ENCODE data around the gene F2. TPM values are rescaled to one million over a fixed set of nuclear protein-coding genes. Genes with fewer than 3 reads are reported as not detected.
A peak's percentile ranks its signal among the peaks of the same experiment; 100 is the strongest.

F2 gene
- polyA plus RNA-seq, 4 donors = 0.09 to 2.3 TPM; not detected in 2

- DNase-seq (peak; percentile 3 to 17), FAIRE-seq (no peak)
These were observed 59.4 kb downstream of the F2 start for GRCh38 chr11:46778416-46778815.

More at GRCh38 chr11:46778416-46778815, 59.4 kb downstream of the F2 start:
- Histone ChIP-seq H3K9me3 (ENCODE audit: control insufficient read depth in 2 of 2, insufficient read depth in 1 of 2, low read depth in 1 of 2, low read length in 1 of 2) (no peaks in the 10 kb centered on the region), H3K27ac (ENCODE audit: low read depth in 1 of 3, low read length in 2 of 3) (no peak overlapping the region), H3K4me1 (ENCODE audit: control insufficient read depth in 3 of 3, insufficient read depth in 2 of 3, low read depth in 1 of 3, low read length in 2 of 3) (no peaks in the 10 kb centered on the region), H3K4me3 (ENCODE audit: low read depth in 1 of 3, low read length in 3 of 3) (no peak overlapping the region), H3K36me3 (ENCODE audit: control insufficient read depth in 3 of 3, insufficient read depth in 2 of 3, low read depth in 1 of 3, low read length in 3 of 3) (peaks cover 7 to 31% (median 12%) of the 10 kb centered on the region in 3 donors), H3K27me3 (ENCODE audit: control insufficient read depth in 3 of 3, insufficient read depth in 3 of 3, low read length in 3 of 3) (no peaks in the 10 kb centered on the region)
- WGBS, 3 donors = 96 to 98% (median 98%) methylated on average over 4 of the region's 4 CpGs

Other genes with a start within 250 kb of the F2 start
- 10 to 100 TPM in 2 of 4 donors, 1 to 10 TPM in 2; 7.8 to 22.2 (median 12.6) TPM for gene AMBRA1, start 125.2 kb upstream of the F2 start, polyA plus RNA-seq
- gene HARBI1, start 102.0 kb upstream of the F2 start, polyA plus RNA-seq = 1 to 10 TPM; 3.0 to 4.8 (median 3.3) TPM
- gene ATG13, start 101.7 kb upstream of the F2 start, polyA plus RNA-seq = 10 to 100 TPM; 35.7 to 55.3 (median 37.4) TPM
- gene ARHGAP1, start 18.6 kb upstream of the F2 start, polyA plus RNA-seq = 10 to 100 TPM; 18.6 to 49.0 (median 26.0) TPM
- gene ZNF408, start 18.2 kb upstream of the F2 start, polyA plus RNA-seq = 10 to 100 TPM in 3 of 4 donors, 1 to 10 TPM in 1; 8.7 to 11.6 (median 11.5) TPM
- 10 to 100 TPM in 2 of 4 donors, 1 to 10 TPM in 2; 6.2 to 46.6 (median 17.8) TPM for gene CKAP5, start 127.1 kb downstream of the F2 start, polyA plus RNA-seq
- 10 to 100 TPM in 3 of 4 donors, 1 to 10 TPM in 1; 2.2 to 15.2 (median 12.6) TPM for gene LRP4, start 199.3 kb downstream of the F2 start, polyA plus RNA-seq
- gene CSTPP1, start 217.5 kb downstream of the F2 start, polyA plus RNA-seq = 10 to 100 TPM; 15.1 to 32.9 (median 20.5) TPM